ENCODE measurements around the gene NDUFC2. TPM values are rescaled to one million over a fixed set of nuclear protein-coding genes. Genes with fewer than 3 reads are reported as not detected.

The NDUFC2 gene
- total and polyA plus RNA-seq, 2 donors (not counting 3 experiments of a cell fraction or from before 2014, with no cell fraction given), result 226 to 318 TPM

DNA sequence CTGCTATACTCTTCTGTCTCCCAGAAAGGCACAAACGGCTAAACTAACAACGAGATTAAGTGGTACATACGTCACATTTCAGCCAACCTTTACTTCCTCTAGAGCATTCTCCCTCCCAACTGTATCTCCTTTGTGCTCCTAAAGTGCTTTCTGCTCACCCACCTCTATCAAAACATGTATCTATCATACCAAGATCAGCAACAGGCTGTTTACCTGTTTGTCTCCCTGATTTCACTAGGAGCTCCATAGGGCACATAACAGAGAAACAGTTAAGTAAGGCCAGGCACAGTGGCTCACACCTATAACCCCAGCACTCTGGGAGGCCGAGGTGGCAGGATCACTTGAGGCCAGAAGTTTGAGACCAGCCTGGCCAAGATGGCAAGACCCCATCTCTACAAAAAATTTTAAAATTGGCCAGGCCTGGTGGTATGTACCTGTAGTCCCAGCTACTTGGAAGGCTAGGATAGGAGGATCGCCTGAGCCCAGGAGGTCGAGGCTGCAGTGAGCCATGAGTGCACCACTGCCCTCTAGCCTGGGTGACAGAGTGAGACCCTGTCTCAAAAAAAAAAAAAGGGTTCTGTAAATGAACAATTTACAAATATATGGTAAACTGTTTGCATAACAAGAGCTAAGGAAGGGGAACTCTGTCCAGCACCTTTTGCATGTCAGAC lies 2.8 kb downstream of the NDUFC2 start:
- no peak for TF ChIP-seq MYC (IDR thresholded peaks at IDR 0.05; ENCODE audit: low read depth, low read length)
- TF ChIP-seq POLR2AphosphoS5 (IDR thresholded peaks at IDR 0.05; ENCODE audit: insufficient read depth, low read depth, low read length), result no peak
- TF ChIP-seq, protein P1, sequence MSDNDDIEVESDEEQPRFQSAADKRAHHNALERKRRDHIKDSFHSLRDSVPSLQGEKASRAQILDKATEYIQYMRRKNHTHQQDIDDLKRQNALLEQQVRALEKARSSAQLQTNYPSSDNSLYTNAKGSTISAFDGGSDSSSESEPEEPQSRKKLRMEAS (IDR thresholded peaks at IDR 0.05; ENCODE audit: insufficient read depth, insufficient read length), result no peak
- no peak for TF ChIP-seq POLR2A (IDR thresholded peaks at IDR 0.05; ENCODE audit: low read depth, low read length)
- TF ChIP-seq CTCF (IDR thresholded peaks at IDR 0.05; ENCODE audit: extremely low read depth in 1 of 2, insufficient read depth in 1 of 2, low read depth in 1 of 2, low read length in 2 of 2), result no peak
- TF ChIP-seq GATA2 (IDR thresholded peaks at IDR 0.05; ENCODE audit: insufficient read depth, insufficient read length, low read depth, low read length), result no peak
- TF ChIP-seq FOS (IDR thresholded peaks at IDR 0.05; ENCODE audit: borderline replicate concordance, insufficient read depth, low read length), result no peak
- TF ChIP-seq EZH2 (IDR thresholded peaks at IDR 0.05; ENCODE audit: borderline replicate concordance, low read depth, low read length, severe bottlenecking), result no peak
- TF ChIP-seq JUN (IDR thresholded peaks at IDR 0.05; ENCODE audit: borderline replicate concordance, insufficient read depth, insufficient read length, low read depth), result no peak
- ChIA-PET CTCF (interaction anchor here (0.6 to 1.4 kb wide), 2 partner anchors 11 to 356 kb away, joined by 3 to 4 read pairs; no protein-coding TSS in a partner anchor), POLR2A (no interaction called here)
- Histone ChIP-seq H3K9me1 (replicated peaks; ENCODE audit: control insufficient read depth, extremely low read depth, insufficient read depth, low read length) (no peaks in the 10 kb centered on the region), H3K4me3 (replicated peaks in 1 of 3; ENCODE audit: insufficient read depth in 1 of 3, low read depth in 1 of 3, low read length in 3 of 3) (no peak overlapping the region), H3K9ac (replicated peaks; ENCODE audit: extremely low read depth, insufficient read depth, low read length) (no peak overlapping the region), H3K4me1 (ENCODE audit: control insufficient read depth, extremely low read depth, insufficient read depth, low read length) (peaks cover 22% of the 10 kb centered on the region), H3K27ac (ENCODE audit: insufficient read depth, low read depth, low read length) (no peak overlapping the region), H3K4me2 (ENCODE audit: insufficient read depth, low read length) (no peak overlapping the region), H3K36me3 (ENCODE audit: control insufficient read depth in 2 of 2, extremely low read depth in 1 of 2, insufficient read depth in 2 of 2, low read length in 2 of 2) (peaks cover 0 to 3% of the 10 kb centered on the region in 2 experiments), H3K79me2 (ENCODE audit: control insufficient read depth, insufficient read depth, low read length) (peaks cover 64% of the 10 kb centered on the region), H3K27me3 (ENCODE audit: control insufficient read depth in 2 of 2, insufficient read depth in 2 of 2, low read length in 2 of 2) (no peaks in the 10 kb centered on the region), H3K9me3 (replicated peaks; ENCODE audit: control insufficient read depth, insufficient read depth, low read length) (no peaks in the 10 kb centered on the region), H2AFZ (ENCODE audit: low read depth, low read length) (no peak overlapping the region), H4K20me1 (replicated peaks; ENCODE audit: control insufficient read depth, extremely low read depth, insufficient read depth, low read length) (no peaks in the 10 kb centered on the region)
- dilution Hi-C loops (cut with MboI; ENCODE audit: extremely low pct_ligation_motif_present, low sequenced_read_pairs) (no loop called here), intact Hi-C loops (cut with micrococcal nuclease) (loop anchor here (5.0 kb wide), 2 partner anchors 340 to 485 kb away; partner anchors contain the start of gene GAB2)
- no TSS peak for BruUV-seq (replicated peaks)
- DNase-seq (ENCODE audit: low read depth, low spot score) (no peak), FAIRE-seq (no peak)

Measured in endothelial cell of umbilical vein (primary cell).